Germinal center (tissue), 1 donor: Measurements from ENCODE around the gene PPP1R1B.
A peak's percentile ranks its signal among the peaks of the same experiment; 100 is the strongest.

ENCODE experiments used
- DNase-seq: peaks from one replicate; pipeline ENCODE4 v3.0.0; 2012; ENCODE audit warnings: mixed read lengths, low spot score

The PPP1R1B gene

DNA sequence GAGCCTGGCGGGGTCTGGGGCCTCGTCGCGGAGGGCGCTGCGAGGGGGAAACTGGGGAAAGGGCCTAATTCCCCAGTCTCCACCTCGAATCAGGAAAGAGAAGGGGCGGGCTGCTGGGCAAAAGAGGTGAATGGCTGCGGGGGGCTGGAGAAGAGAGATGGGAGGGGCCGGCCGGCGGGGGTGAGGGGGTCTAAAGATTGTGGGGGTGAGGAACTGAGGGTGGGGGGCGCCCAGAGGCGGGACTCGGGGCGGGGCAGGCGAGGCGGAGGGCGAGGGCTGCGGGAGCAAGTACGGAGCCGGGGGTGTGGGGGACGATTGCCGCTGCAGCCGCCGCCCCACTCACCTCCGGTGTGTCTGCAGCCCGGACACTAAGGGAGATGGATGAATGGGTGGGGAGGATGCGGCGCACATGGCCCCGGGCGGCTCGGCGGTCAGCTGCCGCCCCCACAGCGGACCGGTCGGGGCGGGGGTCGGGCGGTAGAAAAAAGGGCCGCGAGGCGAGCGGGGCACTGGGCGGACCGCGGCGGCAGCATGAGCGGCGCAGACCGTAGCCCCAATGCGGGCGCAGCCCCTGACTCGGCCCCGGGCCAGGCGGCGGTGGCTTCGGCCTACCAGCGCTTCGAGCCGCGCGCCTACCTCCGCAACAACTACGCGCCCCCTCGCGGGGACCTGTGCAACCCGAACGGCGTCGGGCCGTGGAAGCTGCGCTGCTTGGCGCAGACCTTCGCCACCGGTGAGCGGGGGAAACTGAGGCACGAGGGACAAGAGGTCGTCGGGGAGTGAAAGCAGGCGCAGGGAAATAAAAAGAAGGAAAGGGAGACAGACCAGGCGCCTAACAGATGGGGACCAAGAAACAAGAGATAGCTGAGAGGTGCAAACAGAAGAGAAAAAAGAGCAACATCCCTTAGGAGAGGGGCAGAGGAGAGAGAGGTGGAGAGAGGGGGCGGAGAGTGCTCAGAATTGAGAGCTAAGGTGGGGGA lies 41.5 kb downstream of the PPP1R1B start, which contains the start of gene PNMT:
Gene PNMT (plus strand): TSS at position 509 of the 980 bp plus-strand sequence. CDS start 23 bp downstream, at position 532.
- peak; percentile 82 for DNase-seq

GRCh38 chr17:39669897-39670735 lies 43.4 kb downstream of the PPP1R1B start:
- DNase-seq, result no peak

DNA sequence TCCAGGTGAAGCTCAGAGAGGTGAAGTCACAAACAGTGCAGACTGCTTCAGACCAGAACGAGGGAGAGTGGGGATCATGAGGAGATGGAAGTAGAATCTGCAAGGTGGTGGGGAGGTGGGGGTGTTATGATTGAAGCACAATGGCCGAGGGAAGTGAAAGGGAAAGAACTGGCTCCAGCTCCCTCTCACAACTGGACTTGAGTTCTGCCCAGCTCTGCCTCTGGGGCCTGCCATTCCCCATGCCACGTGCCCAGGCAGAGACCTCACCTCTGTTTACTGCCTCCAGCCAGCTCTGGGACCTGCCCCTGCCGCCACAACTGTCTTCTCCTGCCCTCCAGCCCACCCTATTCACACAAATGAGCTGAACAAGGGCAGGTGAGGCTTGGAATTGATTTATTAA lies 44.0 kb downstream of the PPP1R1B start:
- no peak for DNase-seq

DNA sequence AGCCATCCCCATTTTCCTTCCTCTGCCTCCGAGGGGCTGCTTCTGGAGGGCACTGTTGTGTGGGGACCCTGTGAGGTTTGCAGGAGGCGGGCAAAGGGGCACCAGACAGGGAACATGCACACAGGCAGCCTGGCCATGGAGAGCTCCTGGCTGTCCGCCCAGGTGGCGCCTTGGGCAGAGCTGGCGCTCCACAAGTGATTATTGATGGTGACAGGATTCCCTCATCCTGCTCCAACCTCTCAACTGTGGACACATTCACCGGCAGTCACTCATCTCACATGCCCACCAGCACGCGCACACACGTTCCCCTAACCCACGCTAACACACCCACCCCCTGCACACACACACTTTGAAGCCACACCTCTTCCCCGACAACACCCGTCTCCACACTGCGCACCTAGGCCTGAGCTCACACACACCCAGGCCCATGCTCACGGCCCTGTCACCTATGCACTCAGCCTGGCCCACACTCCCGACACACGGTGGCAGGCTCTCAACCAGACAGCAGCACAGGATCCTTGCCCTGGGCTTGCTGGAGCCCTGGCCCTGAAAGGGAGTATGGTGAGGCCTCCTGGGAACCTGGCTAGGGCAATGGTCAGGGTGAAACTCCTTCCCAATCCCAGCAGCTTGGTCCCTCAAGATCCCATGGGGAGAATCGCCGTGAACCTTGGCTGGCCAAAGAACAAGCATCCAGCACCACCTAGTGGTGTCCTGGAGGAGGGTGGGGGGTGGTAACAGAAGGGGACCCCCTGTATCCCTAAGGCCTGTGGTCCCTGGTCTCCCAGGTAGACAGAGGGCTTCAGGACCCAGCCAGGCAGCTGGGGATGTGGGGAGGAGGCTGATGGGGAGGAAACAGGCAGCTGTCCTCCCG lies 45.1 kb downstream of the PPP1R1B start:
- peak; percentile 57 for DNase-seq

GRCh38 chr17:39672522-39673334 lies 46.0 kb downstream of the PPP1R1B start:
- DNase-seq, result no peak

- no peak for DNase-seq
Observed at GRCh38 chr17:39673335-39674081, 46.8 kb downstream of the PPP1R1B start.

- no peak for DNase-seq
Observed at GRCh38 chr17:39674179-39674578, 47.4 kb downstream of the PPP1R1B start.

GRCh38 chr17:39674702-39675389 lies 48.1 kb downstream of the PPP1R1B start:
- peak; percentile 42 for DNase-seq

DNA sequence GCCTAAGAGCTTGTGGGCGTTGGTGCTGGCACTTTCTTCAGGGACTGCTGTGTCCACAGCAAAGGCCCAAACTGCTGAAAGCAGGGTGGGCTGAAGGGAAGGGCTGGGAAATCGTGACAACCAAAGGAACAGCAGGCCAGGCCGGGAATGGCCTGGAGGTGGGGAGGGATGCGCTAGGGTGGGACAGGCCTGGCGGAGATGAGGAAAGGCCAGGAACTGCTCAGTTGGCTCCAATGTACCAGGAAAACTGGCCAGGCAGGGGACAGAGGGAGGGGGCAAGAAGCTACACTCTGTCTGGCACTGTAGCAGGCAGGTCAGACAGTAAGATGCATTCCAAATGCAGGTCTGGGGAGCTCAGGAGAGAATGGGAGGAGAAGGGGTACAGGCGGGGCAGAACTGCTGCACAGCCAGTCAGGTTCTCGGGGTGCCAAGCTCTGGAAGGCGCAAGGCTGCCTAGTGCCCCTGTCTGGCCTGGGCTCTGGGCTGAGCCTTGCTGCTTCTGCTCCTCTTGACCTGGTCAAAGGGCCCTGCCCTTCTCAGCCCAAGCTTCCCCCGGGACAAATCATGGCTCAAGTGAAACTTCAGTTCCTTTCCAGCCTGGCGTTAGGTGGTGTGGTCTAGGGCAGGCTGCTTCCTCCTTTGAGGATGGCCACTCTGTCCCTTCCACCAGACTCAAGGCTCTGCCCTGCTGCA lies 48.8 kb downstream of the PPP1R1B start:
- no peak for DNase-seq

- DNase-seq, result no peak
Observed at GRCh38 chr17:39676198-39676819, 49.6 kb downstream of the PPP1R1B start.

GRCh38 chr17:39677072-39677471 lies 50.3 kb downstream of the PPP1R1B start:
- no peak for DNase-seq

- no peak for DNase-seq
Observed at GRCh38 chr17:39677542-39678339, 51.0 kb downstream of the PPP1R1B start.

- DNase-seq, result no peak
Observed at GRCh38 chr17:39678340-39679116, 51.8 kb downstream of the PPP1R1B start.

GRCh38 chr17:39679521-39680192 lies 52.9 kb downstream of the PPP1R1B start:
- peak; percentile 40 for DNase-seq

- DNase-seq, result no peak
Observed at GRCh38 chr17:39683295-39683939, 56.7 kb downstream of the PPP1R1B start.
